HG03575 (cell line): ENCODE measurements around the gene CNST.
"Not testable (repeated sequence)": the region's sequence is repeated elsewhere in the genome, so short reads cannot be mapped to it uniquely, and the experiment has no call there.

Experiments
- ATAC-seq: cut with Tn5 transposase; IDR thresholded peaks from one replicate; pipeline ENCODE4 v1.9.1; 2021; ENCODE audit not compliant: unreplicated experiment, insufficient number of reproducible peaks, low FRiP score; ENCODE audit errors: extremely low read depth

CNST gene

GRCh38 chr1:246607462-246607861 is 41.2 kb downstream of the CNST start:
- ATAC-seq = no peak

- ATAC-seq = no peak
These were observed 42.5 kb downstream of the CNST start for GRCh38 chr1:246608616-246609376.

GRCh38 chr1:246609632-246610031 is 43.4 kb downstream of the CNST start:
- no peak for ATAC-seq

GRCh38 chr1:246613096-246613758 is 47.0 kb downstream of the CNST start:
- ATAC-seq = no peak

GRCh38 chr1:246617156-246617555 is 50.9 kb downstream of the CNST start:
- ATAC-seq = no peak

- ATAC-seq = no peak
These were observed 51.5 kb downstream of the CNST start for GRCh38 chr1:246617768-246618167.

GRCh38 chr1:246618240-246618808 is 52.1 kb downstream of the CNST start:
- ATAC-seq = no peak

GRCh38 chr1:246622035-246622652 is 55.9 kb downstream of the CNST start:
- no peak for ATAC-seq

GRCh38 chr1:246624091-246624490 is 57.8 kb downstream of the CNST start:
- no peak for ATAC-seq

- peak; percentile 87 for ATAC-seq
These were observed 62.8 kb downstream of the CNST start for GRCh38 chr1:246629030-246629429.

- ATAC-seq = no peak
These were observed 63.7 kb downstream of the CNST start for GRCh38 chr1:246629976-246630375.

- no peak for ATAC-seq
These were observed 65.2 kb downstream of the CNST start for GRCh38 chr1:246631426-246631825.

GRCh38 chr1:246632281-246633168 is 66.3 kb downstream of the CNST start:
- ATAC-seq = no peak

- not testable (repeated sequence) for ATAC-seq
These were observed 68.4 kb downstream of the CNST start for GRCh38 chr1:246634659-246635058.

GRCh38 chr1:246638941-246639655 is 72.8 kb downstream of the CNST start:
- no peak for ATAC-seq

- no peak for ATAC-seq
These were observed 73.5 kb downstream of the CNST start for GRCh38 chr1:246639732-246640131.

- no peak for ATAC-seq
These were observed 74.5 kb downstream of the CNST start for GRCh38 chr1:246640747-246641146.

GRCh38 chr1:246641394-246641793 is 75.1 kb downstream of the CNST start:
- ATAC-seq = no peak
